Stimulated activated CD8-positive, alpha-beta memory T cell treated with anti-CD3 and anti-CD28 coated beads, Interleukin-15, amount 100 ng/mL, for 24 hours (primary cell): ENCODE measurements around the gene DNAH2.
A peak's percentile ranks its signal among the peaks of the same experiment; 100 is the strongest.

ENCODE experiments used
- DNase-seq: peaks from one replicate; pipeline ENCODE4 v3.0.0-alpha.2; 2020; ENCODE audit warnings: low read depth

DNAH2 gene, protein sequence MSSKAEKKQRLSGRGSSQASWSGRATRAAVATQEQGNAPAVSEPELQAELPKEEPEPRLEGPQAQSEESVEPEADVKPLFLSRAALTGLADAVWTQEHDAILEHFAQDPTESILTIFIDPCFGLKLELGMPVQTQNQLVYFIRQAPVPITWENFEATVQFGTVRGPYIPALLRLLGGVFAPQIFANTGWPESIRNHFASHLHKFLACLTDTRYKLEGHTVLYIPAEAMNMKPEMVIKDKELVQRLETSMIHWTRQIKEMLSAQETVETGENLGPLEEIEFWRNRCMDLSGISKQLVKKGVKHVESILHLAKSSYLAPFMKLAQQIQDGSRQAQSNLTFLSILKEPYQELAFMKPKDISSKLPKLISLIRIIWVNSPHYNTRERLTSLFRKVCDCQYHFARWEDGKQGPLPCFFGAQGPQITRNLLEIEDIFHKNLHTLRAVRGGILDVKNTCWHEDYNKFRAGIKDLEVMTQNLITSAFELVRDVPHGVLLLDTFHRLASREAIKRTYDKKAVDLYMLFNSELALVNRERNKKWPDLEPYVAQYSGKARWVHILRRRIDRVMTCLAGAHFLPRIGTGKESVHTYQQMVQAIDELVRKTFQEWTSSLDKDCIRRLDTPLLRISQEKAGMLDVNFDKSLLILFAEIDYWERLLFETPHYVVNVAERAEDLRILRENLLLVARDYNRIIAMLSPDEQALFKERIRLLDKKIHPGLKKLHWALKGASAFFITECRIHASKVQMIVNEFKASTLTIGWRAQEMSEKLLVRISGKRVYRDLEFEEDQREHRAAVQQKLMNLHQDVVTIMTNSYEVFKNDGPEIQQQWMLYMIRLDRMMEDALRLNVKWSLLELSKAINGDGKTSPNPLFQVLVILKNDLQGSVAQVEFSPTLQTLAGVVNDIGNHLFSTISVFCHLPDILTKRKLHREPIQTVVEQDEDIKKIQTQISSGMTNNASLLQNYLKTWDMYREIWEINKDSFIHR (N-terminal part only)

DNA sequence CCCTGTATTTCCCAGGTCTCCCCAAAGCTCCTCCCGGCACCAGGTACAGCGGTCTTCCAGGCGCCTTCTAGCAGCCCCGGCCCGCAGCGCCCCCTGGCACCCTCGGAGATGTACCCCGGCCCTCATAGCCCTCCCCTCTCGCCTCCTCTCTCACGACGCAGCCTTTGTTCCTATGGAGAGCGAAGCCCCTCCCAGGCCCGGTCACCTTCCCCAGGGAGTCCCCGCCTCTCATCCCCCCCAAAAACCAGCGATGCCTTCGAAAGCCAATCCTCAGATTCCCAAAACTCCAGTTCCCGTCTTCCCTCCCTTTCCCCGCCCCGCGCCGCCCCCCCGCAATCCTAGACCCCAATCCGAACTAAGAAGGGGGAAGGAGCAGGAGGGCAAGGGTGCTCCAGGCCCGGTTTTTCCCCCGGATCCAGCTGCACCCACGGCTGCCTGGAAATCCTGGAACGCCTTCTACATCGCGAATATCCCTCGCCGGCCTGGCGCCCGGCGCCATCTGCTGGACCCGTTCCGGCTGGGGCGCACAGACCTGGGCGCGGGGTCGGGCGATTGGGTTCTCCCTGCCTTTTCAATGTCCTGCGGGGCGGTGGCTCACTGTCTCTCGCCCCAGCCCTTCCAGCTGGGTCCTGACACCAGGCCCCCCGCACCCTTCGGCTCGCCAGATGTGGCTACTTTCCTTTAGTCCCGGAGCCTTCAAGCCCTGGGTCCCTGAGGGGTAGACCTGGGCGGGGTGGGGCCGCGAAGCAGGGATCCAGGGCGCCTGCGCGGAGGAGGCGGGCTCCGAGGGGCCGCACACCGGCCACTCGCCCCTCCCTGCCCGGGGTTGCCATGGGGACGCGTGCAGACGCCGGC lies at the start of gene DNAH2:
DNAH2 (plus strand) TSS at position 844 of the 855 bp plus-strand sequence. CDS start 1,991 bp downstream, outside the sequence.
- DNase-seq, result peak; percentile 33

DNA sequence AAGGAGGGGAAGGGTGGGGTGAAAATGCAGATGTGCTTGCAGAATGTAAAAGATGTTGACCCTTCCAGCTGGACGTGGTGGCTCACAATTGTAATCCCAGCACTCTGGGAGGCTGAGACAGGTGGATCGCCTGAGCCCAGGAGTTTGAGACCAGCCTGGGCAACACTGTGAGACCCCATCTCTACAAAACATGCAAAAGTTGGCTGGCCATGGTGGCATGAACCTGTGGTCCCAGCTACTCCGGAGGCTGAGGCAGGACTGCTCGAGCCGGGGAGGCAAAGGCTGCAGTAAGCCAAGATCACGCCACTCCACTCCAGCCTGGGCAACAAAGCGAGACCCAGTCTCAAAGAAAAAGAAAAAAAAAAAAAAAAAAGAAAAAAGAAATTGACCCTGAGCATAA lies 49.1 kb upstream of the DNAH2 start:
- DNase-seq, result no peak

DNA sequence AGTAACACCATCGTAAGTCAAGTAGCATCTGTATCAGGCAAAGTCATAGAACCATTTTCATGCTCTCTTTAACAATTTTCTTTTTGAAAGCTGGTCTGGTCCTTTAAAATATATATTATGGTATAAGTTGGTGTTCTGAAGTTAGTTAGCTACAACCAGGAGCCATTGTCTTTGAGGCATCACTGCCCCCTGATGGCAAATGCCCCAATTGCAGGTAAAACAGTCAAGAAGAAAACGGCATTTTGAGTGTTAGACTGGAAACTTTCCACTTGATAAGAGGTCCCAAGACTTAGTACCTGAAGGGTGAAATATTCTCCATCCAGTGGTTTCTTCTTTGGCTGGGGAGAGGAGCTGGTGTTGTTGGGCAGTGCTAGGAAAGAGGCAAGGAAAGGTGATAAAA lies 44.3 kb upstream of the DNAH2 start:
- no peak for DNase-seq

DNA sequence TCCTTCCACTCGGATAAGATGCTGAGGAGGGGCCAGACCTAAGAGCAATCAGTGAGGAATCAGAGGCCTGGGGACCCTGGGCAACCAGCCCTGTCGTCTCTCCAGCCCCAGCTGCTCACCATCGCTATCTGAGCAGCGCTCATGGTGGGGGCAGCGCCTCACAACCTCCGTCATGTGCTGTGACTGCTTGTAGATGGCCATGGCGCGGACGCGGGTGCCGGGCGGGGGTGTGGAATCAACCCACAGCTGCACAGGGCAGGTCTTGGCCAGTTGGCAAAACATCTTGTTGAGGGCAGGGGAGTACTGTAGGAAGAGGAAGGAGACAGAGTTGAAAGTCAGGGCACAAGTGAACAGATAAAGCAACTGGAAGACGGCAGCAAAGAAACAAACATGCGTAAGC lies 42.6 kb upstream of the DNAH2 start:
- DNase-seq, result no peak

DNA sequence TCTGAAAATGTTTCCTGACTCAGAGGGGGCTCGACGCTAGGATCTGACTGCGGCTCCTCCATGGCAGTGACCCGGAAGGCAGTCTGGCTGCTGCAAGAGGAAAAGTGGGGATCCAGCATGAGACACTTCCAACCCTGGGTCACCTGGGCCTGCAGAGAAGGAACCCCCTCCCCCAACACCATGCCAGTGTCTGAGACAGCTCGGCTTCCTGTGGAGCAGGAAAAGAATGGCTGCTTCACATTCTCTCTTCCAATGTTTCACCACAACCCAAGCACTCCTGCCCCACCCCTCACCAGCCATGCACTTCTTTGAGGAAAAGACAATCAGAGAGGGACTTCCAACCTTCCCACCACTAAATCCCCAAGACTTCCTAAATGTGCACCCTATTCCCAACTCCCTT lies 41.0 kb upstream of the DNAH2 start:
- no peak for DNase-seq

DNA sequence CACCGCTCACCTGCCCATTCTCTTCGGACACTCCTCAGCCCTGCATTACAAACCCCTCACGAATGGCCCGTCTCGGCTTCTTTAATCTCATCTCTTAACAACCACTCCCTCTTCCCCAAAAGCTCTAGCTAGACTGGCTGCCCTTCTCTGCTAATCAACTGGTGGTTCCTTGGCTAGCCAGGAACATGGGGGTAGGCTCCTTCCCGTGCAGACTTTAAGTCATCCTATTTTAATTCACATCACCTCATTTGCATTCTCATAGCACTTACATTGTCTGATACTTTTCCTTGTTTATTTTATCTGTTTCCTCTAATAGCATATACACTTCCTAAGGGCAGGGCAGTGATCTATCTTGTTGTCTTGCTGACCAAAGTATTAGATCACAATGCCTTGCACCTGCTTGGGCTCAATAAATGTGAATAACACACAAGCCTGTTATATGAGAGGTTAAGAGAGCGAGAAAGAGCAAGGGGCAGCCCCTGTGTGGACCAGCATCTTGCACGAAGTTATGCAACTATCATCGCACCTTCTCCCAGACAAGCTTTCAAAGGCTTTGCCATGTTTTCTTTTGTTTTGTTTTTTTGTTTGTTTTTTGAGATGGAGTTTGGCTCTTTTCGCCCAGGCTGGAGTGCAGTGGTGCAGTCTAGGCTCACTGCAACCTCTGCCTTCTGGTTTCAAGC lies 40.0 kb upstream of the DNAH2 start:
- DNase-seq, result no peak

DNA sequence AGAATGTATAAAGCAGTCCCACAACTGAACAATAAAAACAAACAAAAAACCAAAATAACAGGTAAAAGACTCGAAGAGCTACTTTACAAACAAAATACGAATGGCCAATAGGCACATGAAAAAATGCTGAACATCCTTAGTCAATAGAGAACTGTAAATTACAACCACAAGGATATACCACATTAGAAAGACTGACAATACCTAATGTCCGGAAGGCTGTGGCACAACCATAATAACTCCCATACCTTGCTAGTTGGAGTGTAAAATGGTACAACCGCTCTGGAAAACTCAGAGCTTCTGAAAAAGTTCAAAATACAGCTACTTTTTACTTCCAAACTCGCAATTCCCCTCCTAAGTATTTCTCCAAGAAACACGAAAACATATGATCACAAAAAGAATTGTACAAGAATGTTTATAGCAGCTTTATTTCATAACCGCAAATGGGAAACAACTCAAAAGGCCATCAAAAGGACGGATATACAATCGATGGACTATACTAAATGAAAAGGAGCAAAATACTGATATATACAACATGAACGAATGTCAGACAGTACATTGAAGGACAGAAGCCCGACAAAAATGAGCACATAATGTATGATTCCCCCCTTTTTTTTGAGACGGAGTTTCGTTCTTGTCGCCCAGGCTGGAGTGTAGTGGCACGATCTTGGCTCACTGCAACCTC lies 32.6 kb upstream of the DNAH2 start:
- no peak for DNase-seq

DNA sequence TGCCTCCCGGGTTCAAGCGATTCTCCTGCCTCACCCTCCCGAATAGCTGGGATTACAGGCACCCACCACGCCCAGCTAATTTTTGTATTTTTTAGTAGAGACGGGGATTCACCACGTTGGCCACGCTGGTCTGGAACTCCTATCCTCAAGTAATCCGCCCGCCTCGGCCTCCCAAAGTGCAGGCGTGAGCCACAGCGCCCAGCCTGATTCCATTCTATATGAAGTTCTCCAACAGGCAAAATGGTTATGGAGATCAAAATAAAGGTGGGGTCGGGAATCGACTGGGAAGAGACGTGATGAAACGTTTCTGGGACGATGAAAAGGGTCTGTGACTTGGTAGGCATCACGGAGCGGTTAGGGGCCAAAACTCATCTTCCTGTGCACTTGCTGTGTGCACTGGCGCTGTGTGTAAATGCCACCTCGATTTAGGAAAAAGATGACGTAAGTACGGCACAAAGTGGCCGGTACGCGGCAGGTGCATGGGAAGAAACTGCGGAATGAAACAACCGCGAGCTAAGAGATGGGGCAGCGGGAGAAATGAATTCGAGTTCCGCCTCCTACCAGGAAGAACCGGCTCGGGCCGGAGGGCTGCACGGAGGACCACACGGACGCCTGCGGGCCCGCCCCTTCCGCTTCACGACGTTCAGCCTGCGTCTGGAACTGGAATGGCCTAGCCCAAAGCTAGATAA lies 31.9 kb upstream of the DNAH2 start:
- DNase-seq, result peak; percentile 72

DNA sequence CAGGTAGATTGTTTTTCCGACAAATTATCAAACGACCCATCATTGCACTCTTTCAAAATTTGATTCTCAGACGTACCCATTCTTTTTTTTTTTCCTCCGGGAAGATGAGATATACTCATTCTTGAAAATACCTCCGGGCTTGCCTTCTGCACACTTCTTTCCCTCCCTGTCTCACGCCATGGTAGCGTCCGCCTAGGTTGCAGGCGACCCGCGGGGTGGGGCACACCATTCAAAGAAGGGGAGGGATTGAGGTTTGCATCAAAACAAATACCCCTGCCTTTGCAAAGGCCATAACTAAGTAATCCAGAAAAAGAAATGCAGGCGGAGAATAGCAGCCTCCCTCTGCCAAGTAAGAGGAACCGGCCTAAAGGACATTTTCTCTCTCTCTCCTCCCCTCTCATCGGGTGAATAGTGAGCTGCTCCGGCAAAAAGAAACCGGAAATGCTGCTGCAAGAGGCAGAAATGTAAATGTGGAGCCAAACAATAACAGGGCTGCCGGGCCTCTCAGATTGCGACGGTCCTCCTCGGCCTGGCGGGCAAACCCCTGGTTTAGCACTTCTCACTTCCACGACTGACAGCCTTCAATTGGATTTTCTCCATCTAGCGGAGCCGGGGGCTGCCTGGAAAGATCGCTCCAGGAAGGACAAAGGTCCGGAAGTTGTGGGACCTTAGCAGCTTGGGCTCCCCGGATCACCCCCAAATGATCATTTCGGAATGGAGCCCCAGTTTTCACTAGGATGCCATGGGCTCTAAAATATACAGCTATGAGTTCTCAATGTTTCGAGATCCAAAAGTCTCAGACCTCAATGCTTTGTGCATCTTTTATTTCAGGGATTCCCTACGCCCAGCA lies 31.1 kb upstream of the DNAH2 start:
- peak; percentile 28 for DNase-seq

DNA sequence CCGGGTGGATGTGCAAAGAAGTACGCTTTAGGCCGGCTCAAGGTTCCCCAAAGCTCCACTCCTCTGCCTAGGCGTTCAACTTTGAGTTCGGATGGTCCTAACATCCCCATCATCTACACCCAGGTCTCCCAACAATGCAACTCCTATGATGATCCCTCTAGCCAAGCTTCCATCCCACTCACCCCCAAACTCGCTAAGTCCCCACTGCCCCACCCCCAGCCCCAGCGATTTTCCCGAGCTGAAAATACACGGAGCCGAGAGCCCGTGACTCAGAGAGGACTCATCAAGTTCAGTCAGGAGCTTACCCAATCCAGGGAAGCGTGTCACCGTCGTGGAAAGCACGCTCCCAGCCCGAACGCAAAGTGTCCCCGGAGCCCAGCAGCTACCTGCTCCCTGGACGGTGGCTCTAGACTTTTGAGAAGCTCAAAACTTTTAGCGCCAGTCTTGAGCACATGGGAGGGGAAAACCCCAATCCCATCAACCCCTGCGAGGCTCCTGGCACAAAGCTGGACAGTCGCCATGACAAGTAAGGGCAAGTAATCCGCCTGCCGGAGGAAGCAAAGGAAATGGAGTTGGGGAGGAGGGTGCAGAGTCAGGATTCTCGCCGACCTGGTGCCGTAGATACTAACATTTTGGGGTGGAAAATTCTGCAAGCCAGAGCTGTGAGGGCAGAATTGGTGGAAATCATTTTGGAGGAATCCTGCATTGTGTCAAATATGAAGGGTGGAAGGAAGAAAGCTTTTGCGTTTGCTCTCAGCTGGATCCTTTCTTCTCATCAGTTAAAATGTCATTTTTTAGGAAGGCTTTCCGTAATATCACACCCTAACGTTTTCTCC lies 30.3 kb upstream of the DNAH2 start, which contains the start of gene TP53:
TP53 (minus strand) TSS at position 419 of the 836 bp plus-strand sequence. CDS start 10,896 bp downstream, outside the sequence.
- peak; percentile 53 for DNase-seq

DNA sequence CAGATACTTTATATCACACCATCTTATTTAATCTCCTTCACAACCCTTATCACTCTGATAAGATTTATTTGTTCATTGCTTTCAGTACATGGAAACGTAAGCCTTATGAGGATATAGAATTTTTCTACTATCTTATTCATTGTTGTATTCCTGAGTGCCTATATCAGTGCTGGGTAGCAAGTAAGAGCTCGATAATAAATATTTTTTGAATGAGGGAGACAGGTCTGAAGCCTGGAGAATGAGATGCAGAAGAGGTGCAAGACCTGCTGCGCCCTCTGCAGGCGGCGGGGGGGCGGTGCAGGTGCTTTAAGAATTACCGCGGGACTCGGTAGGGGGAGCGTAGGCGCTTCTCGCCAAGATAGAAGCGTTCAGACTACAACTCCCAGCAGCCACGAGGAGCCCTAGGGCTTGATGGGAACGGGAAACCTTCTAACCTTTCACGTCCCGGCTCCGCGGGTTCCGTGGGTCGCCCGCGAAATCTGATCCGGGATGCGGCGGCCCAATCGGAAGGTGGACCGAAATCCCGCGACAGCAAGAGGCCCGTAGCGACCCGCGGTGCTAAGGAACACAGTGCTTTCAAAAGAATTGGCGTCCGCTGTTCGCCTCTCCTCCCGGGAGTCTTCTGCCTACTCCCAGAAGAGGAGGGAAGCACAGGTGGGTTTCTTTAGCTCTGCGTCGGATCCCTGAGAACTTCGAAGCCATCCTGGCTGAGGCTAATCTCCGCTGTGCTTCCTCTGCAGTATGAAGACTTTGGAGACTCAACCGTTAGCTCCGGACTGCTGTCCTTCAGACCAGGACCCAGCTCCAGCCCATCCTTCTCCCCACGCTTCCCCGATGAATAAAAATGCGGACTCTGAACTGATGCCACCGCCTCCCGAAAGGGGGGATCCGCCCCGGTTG lies 29.4 kb upstream of the DNAH2 start, which contains the start of gene WRAP53:
WRAP53 (plus strand) TSS at position 570 of the 900 bp plus-strand sequence; CDS start at position 742, 172 bp downstream.
- peak; percentile 93 for DNase-seq

DNA sequence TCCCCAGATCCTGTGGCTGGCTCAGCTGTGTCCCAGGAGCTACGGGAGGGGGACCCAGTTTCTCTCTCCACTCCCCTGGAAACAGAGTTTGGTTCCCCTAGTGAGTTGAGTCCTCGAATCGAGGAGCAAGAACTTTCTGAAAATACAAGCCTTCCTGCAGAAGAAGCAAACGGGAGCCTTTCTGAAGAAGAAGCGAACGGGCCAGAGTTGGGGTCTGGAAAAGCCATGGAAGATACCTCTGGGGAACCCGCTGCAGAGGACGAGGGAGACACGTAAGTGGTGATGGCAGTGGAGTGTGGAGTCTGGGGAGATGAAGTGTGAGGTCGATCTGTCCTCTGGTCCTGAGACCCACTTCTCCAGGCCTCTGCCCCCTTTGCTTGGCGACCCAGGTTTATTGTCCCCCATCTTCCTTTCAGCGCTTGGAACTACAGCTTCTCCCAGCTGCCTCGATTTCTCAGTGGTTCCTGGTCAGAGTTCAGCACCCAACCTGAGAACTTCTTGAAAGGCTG lies 28.7 kb upstream of the DNAH2 start:
- no peak for DNase-seq

DNA sequence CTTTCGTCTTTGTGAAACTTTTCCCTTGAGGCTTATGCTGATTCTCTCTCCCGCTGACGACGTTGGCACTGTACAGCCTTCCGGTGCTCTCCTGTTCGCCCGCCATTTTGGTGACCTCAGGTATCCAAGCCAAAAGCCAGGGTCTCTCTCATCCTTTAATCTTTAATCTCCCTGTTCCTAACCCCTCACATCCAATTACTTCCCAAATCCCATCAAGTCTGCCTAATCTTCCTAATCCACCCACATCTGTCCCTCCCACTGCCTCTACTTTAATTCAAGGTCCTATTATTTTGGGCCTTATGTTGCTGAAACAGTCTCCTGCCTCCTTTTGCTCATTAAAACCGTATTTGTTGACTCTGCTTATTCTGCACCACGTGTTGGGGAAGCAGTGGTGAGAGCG lies 22.0 kb upstream of the DNAH2 start:
- DNase-seq, result no peak

DNA sequence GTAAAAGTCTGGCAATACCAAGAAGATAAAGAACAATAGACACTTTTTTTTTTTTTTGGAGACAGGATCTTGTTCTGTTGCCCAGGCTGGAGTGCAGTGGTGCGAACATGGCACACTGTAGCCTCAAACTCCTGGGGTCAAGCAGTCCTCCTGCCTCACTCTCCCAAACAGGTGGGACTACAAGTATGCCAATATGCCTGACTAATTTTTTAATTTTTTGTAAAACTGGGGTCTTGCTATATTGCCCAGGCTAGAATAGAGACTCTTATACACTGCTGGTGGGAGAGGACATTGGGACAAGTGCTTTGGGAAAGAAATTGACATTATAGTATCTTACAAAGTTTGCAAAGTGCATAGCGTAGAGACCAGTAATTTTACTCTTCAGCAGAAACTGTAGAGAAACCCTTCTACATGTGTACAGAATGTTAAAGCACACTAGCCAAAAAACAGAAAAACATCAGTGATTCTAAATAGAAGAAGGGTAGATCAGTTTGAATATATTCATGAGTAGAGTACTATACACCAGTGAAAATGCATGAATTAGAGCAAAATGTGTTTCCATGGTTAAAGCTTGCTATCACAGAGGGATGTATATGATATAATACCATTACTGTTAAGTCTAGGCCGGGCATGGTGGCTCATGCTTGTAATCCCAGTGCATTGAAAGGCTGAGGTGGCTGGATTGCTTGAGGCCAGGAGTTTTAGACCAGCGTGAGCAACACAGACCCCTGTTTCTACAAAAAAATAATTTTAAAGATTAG lies 19.5 kb upstream of the DNAH2 start:
- no peak for DNase-seq

DNA sequence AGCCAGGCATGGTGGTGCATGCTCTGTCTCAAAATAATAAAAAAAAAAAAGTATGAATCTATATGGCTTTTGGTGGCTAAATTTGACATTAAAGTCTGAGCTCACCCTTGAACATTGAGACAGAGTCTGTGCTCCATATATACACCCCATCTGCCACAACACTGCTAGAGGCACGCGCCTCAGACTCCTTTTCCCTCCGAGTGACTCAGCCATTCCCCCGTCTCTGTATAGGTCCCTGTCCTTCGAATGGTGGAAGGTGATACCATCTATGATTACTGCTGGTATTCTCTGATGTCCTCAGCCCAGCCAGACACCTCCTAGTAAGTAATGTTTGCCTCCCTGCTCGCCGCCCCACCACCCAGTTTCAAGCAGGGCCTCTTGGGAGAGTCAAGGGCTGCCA lies 17.0 kb upstream of the DNAH2 start:
- DNase-seq, result no peak

DNA sequence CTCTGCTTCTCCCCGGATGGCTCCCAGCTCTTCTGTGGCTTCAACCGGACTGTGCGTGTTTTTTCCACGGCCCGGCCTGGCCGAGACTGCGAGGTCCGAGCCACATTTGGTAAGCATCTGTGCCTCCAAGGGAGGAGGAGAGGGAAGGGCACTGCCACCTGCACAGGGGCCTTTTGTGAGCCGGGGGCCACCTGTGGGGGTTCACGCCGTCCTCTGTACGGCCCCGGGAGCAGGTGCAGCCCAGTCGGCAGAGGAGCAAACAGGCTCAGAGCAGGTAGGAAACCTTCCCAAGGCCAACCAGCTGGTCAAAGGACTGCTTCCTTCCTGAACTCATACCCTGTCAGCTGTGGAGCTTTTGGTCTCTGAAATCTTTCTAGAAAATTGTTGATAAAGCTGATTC lies 15.9 kb upstream of the DNAH2 start:
- DNase-seq, result no peak
